Transverse colon (tissue), 4 donors: Measurements from ENCODE around the gene ADSL. TPM values are rescaled to one million over a fixed set of nuclear protein-coding genes. Genes with fewer than 3 reads are reported as not detected.
A peak's percentile ranks its signal among the peaks of the same experiment; 100 is the strongest.

Experiments used
- DNase-seq: peaks from one replicate; pipeline ENCODE4 v3.0.0-alpha.2; 2019
- H3K27ac ChIP-seq, 4 donors: fragments of 200-600 bp; sonication (generic); 2 replicates each; pipeline ENCODE4 v1.5.1; 2016 to 2018; ENCODE audit warnings: inconsistent platforms in 4 of 4
- H3K27me3 ChIP-seq: fragments of 200-600 bp; sonication (generic); 2 replicates; pipeline ENCODE4 v1.5.1; 2017; ENCODE audit warnings: inconsistent platforms
- H3K36me3 ChIP-seq, 4 donors: fragments of 200-600 bp; sonication (generic); 2 replicates each; pipeline ENCODE4 v1.5.1; 2017 to 2019; ENCODE audit warnings: inconsistent platforms in 4 of 4
- H3K4me1 ChIP-seq, 4 donors: fragments of 200-600 bp; sonication (generic); 2 replicates each; pipeline ENCODE4 v1.5.1; 2017 to 2020; ENCODE audit warnings: inconsistent platforms in 4 of 4
- H3K4me3 ChIP-seq, 4 donors: fragments of 200-600 bp; sonication (generic); 1 replicate in 1 of 4; 2 replicates in 3 of 4; pipeline versions ENCODE4 v1.5.1 to v1.6.1; 2017 to 2019; ENCODE audit warnings: inconsistent platforms in 4 of 4
- H3K9me3 ChIP-seq, 2 donors: fragments of 200-600 bp; sonication (generic); 2 replicates each; pipeline ENCODE4 v1.5.1; 2017 to 2019; ENCODE audit warnings: inconsistent platforms in 2 of 2
- EP300 ChIP-seq: sonication (generic); formaldehyde crosslinking; IDR thresholded peaks from one replicate; pipeline ENCODE4 v1.6.1; 2017; ENCODE audit warnings: antibody characterized with exemption, low read depth
- POLR2A ChIP-seq: fragments of 450-650 bp; IDR thresholded peaks from one replicate; pipeline ENCODE4 v1.6.1; 2016; ENCODE audit warnings: antibody characterized with exemption, mild to moderate bottlenecking, moderate library complexity
- POLR2AphosphoS5 ChIP-seq, 3 donors: sonication (generic); formaldehyde crosslinking; IDR thresholded peaks; one replicate each; pipeline ENCODE4 v1.6.1; 2016; ENCODE audit warnings: antibody characterized with exemption in 3 of 3
- WGBS, 2 donors: methylation state at CpG; one replicate each; pipeline ENCODE4 v1.1.5; 2018; ENCODE audit warnings: low coverage in 1 of 2; 5-methylcytosine and 5-hydroxymethylcytosine counted together
- in situ Hi-C, 4 donors: fragments of 200-750 bp; cut with MboI; loops; one replicate each; pipeline versions ENCODE4 v1.15.0 to v1.15.1; 2017; ENCODE audit warnings: low sequenced_read_pairs in 3 of 4, low pct_ligation_motif_present in 1 of 4, low pct_unique_long_range_greater_than_20kb in 1 of 4
- intact Hi-C: fragments of 100-400 bp; cut with DNase I; formaldehyde crosslinking; loops from one replicate; pipeline ENCODE4 v1.15.1; 2023; ENCODE audit warnings: low total_unique reads
- total RNA-seq, 4 donors: library from RNA; depleted of rRNA; stranded (reverse); fragments of >200 nt; gene quantifications; one replicate each; pipeline ENCODE4 v1.1.0, GENCODE V29; 2016
- TF ChIP-seq, protein P1 (sequence below), 5 experiments: fragments of 200-600 bp in 3 of 5; fragments of 450-650 bp in 2 of 5; sonication (generic) in 3 of 5; IDR thresholded peaks; 1 replicate in 2 of 5; 2 replicates in 3 of 5; pipeline ENCODE4 v1.5.1; 2016 to 2017; ENCODE audit warnings: antibody characterized with exemption in 5 of 5, inconsistent platforms in 3 of 5, mild to moderate bottlenecking in 2 of 5, moderate library complexity in 1 of 5

ADSL gene
- total RNA-seq, result 10 to 100 TPM; 13.5 to 70.7 (median 41.8) TPM

DNA sequence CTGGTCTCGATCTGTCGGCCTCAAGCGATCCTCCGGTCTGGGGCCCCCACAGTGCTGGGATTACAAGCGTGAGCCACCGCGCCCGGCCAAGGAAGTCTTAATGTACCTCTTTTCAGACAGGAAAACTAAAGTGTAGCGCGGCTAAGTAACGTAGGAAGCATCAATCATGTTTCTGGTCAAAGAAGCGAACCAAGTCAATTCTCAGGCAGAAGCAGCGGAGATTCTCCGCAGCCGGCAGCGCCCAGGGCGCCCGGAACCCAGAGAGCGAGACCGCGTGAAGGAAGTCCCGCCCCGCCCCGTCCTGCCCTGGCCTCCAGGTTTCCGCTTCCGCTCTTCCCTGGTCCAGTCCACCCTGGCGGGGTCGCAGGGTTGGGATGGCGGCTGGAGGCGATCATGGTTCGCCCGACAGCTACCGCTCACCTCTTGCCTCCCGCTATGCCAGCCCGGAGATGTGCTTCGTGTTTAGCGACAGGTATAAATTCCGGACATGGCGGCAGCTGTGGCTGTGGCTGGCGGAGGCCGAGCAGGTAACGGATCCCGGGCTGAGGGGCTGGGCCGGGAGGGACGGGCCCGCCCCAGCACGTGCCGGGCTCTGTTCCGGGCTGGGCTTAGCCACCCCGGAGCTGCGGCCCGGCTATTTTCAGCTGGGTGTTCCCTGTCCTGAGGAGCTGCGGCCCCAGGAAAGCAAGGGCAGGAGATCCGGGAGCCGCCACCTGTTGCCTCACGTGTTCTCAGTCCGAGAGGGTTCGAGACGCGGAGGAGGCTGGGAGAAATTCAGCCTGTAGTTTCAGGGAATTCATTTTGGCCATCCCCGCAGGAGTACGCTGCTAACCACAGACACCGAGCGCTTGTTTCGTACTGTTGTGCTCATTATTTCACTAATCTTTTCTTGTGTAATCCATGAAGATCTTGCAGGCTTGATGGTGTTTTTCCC is at the start of gene ADSL:
Gene ADSL, plus strand, starts transcription at position 316 of the 934 bp plus-strand sequence. Its CDS starts 59 bp downstream, at position 375.
- no peaks in the 10 kb centered on the region for H3K9me3 ChIP-seq
- H3K4me3 ChIP-seq, result peak within 1 kb of the TSS; percentile 54 to 75 (median 58)
- peak; percentile 85 to 96 (median 93) for TF ChIP-seq POLR2AphosphoS5 (IDR thresholded peaks at IDR 0.05)
- TF ChIP-seq EP300, result peak; percentile 22
- TF ChIP-seq POLR2A, result peak; percentile 89
- TF ChIP-seq, protein P1, sequence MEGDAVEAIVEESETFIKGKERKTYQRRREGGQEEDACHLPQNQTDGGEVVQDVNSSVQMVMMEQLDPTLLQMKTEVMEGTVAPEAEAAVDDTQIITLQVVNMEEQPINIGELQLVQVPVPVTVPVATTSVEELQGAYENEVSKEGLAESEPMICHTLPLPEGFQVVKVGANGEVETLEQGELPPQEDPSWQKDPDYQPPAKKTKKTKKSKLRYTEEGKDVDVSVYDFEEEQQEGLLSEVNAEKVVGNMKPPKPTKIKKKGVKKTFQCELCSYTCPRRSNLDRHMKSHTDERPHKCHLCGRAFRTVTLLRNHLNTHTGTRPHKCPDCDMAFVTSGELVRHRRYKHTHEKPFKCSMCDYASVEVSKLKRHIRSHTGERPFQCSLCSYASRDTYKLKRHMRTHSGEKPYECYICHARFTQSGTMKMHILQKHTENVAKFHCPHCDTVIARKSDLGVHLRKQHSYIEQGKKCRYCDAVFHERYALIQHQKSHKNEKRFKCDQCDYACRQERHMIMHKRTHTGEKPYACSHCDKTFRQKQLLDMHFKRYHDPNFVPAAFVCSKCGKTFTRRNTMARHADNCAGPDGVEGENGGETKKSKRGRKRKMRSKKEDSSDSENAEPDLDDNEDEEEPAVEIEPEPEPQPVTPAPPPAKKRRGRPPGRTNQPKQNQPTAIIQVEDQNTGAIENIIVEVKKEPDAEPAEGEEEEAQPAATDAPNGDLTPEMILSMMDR (IDR thresholded peaks at IDR 0.05), result peak in 2 of 5 experiments; percentile 28 to 45
- intact Hi-C loops (loop anchor here (5.0 kb wide), 1 partner anchor 809 kb away; no protein-coding TSS in a partner anchor), in situ Hi-C loops (loop anchor here in 3 of 4 donors (10.0 kb wide), 2 partner anchors 302 to 812 kb away; partner anchors contain the start of gene RPS19BP1 (in 1 of the 3))
- H3K36me3 ChIP-seq, result peaks cover 0 to 19% (median 8%) of the 10 kb centered on the region in 4 donors
- WGBS, 2 donors, result 0% methylated on average over 62 of the region's 65 CpGs; no CpG with 5 or more reads in 1 of the 2 donors
- no peaks in the 10 kb centered on the region for H3K27me3 ChIP-seq
- peaks cover 0 to 33% (median 24%) of the 10 kb centered on the region in 4 donors for H3K4me1 ChIP-seq
- peak; percentile 92 for DNase-seq
- peak within 1 kb of the TSS; percentile 84 to 95 (median 92) for H3K27ac ChIP-seq

DNA sequence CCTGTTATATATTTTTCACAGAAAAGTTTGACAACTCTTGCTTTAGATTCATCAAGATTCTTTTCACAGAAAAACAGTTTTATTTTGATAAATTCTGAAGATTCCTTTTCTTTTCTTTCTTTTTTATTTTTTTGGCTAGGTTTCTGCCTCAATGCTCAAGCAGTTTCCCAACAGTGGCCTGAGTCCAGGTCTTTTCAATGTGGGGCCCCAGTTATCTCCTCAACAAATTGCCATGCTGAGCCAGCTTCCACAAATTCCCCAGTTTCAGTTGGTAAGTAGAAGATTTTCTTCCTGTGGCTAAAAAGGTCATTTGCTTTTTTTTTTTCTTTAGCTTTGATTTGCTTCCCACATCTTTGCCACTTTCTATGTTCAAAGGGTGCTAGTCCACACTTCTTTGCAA is 46.0 kb upstream of the ADSL start:
- H3K27me3 ChIP-seq, result no peaks in the 10 kb centered on the region
- in situ Hi-C loops, result no loop called here

DNA sequence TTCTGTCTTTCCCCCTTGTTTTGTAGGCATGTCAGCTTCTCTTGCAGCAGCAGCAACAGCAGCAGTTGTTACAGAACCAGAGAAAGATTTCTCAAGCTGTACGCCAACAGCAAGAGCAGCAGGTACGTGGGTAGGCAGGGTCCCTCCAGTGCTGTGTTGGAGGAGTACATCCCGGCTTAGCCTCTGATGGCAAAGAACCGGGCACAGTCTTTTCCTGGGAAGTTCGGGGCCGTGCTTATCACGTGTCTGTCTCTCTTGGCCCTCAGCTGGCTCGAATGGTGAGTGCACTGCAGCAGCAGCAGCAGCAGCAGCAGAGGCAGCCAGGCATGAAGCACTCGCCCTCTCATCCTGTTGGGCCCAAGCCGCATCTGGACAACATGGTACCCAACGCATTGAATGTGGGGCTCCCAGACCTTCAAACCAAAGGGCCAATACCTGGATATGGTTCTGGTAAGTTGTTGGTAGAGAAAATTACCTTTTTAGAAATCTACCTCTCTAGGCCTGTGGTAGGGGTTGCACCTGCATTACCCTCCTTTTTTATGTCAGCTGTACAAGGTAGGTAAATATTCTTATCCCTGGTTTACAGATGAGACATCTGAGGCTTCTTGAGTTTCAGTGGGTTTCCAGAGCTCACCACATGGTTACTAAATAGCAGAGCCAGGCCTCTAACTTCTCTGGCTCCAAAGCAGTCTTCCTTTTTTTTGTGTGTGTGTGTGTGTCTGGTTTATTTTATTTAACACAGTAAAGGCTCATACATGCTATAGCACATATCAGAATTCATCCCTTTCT is 45.2 kb upstream of the ADSL start:
- in situ Hi-C loops (no loop called here), intact Hi-C loops (no loop called here)
- no peak for DNase-seq
- Histone ChIP-seq H3K36me3 (peaks cover 0 to 37% (median 16%) of the 10 kb centered on the region in 4 donors), H3K27me3 (no peaks in the 10 kb centered on the region), H3K9me3 (no peaks in the 10 kb centered on the region), H3K4me1 (peaks cover 0 to 5% (median 0%) of the 10 kb centered on the region in 4 donors), H3K27ac (no peak overlapping the region), H3K4me3 (no peak overlapping the region)
- 89 to 97% methylated on average over 6 to 8 of the region's 11 CpGs for WGBS, 2 donors
- TF ChIP-seq POLR2AphosphoS5 (IDR thresholded peaks at IDR 0.05) (no peak), POLR2A (no peak), EP300 (no peak)
- TF ChIP-seq, protein P1 (IDR thresholded peaks at IDR 0.05), result no peak

More for the DNA sequence above, 46.0 kb upstream of the ADSL start:
- no peak for DNase-seq
- no peak overlapping the region for H3K4me3 ChIP-seq
- peaks cover 0 to 5% (median 0%) of the 10 kb centered on the region in 4 donors for H3K4me1 ChIP-seq
- no peak overlapping the region for H3K27ac ChIP-seq
- no peak for TF ChIP-seq POLR2AphosphoS5 (IDR thresholded peaks at IDR 0.05)
- TF ChIP-seq EP300, result no peak
- TF ChIP-seq, protein P1 (IDR thresholded peaks at IDR 0.05), result no peak
- no peak for TF ChIP-seq POLR2A
- no peaks in the 10 kb centered on the region for H3K9me3 ChIP-seq
- H3K36me3 ChIP-seq, result peaks cover 0 to 37% (median 16%) of the 10 kb centered on the region in 4 donors
- intact Hi-C loops, result no loop called here
